Lung microvascular endothelial cell (primary cell): ENCODE data around the gene STX4. TPM values are rescaled to one million over a fixed set of nuclear protein-coding genes. Genes with fewer than 3 reads are reported as not detected.

Experiments used
- DNase-seq, 2 donors: peaks; one replicate each; pipeline versions ENCODE4 v3.0.0 to v3.0.0-alpha.2; 2010; ENCODE audit warnings: low read depth in 2 of 2
- total RNA-seq: library from RNA; depleted of rRNA; stranded (reverse); fragments of >200 nt; gene quantifications from 2 replicates; pipeline ENCODE4 v1.2.1, GENCODE V29; 2014

STX4 gene, protein sequence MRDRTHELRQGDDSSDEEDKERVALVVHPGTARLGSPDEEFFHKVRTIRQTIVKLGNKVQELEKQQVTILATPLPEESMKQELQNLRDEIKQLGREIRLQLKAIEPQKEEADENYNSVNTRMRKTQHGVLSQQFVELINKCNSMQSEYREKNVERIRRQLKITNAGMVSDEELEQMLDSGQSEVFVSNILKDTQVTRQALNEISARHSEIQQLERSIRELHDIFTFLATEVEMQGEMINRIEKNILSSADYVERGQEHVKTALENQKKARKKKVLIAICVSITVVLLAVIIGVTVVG
- 17.7 and 27.0 TPM in 2 replicates for total RNA-seq

DNA sequence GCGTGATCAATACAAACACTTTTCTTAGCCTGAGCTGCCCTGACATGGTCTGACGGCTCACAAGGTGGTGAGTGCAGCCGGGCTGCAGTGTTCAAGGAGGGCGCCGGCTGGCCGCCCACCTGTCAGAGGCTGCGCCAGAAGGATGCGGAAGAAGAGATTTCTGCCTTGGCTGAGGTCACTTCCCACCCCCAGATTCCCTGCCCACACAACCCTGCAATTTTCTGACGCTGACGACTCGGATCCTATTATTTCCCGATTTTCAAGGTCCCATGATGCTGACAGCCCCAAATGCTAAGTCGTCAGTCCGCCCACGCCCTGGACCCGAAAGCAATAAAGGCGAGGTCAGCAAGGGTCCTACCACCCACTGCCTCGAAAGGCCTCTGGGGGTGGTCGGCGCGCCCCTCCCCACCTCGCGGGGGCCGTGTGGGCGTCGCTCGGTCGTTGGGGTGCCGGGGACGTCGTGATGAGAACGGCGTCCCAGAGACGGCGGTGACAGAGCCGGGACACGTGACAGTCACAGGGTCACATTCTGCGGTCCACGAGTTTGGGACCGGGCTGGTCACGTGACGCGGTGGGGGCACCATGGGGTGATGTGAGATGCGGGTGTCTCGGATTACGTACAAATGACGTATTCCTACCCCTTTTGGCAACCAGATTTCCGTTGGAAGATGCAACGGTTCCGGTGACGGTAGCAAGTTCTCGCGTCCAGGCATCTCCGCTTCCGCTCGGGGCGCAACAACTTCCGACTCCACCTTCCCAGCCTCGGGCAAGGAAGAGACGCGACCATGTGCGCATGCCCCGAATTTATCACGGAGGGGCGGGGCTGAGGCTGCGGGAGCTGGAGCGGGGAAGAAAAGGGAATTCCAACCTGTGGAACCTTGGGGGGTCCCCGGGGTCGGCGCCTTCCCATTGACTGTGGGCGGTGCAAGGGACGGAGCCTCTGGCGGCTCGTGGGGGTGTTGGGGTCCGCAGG lies at the start of gene STX4:
Gene STX4 (plus strand): TSS at position 823 of the 973 bp plus-strand sequence. CDS start 248 bp downstream, outside the sequence.
- DNase-seq: peak; percentile 93 to 98

DNA sequence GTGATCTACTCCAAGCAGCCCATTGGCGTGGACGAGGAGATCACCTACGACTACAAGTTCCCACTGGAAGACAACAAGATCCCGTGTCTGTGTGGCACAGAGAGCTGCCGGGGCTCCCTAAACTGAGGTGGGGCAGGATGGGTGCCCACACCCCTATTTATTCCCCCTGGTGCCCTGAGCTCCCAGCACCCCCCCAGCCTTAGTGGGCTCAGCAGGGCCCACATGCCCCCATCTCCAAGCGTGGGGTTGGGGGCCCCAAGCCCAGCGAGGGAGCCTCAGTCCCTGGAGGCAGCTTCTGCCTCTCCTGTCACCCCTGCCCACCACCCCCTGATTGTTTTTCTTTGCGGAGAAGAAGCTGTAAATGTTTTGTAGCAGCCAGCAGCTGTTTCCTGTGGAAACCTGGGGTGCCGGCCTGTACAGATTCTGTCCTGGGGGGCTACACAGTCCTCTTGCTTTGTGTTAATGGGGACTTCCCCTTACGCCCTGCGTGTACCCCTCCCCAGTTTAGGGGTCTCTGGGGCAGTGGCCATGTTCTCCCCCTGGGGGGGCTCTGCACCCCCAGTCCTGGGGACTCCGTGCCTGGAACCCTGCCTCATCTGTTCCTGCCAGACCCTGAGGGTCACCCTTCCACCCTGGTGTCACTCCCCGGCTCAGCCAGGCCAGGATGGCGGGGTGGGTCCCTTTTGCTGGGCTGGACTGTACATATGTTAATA lies 49.3 kb upstream of the STX4 start:
- DNase-seq: no peak

DNA sequence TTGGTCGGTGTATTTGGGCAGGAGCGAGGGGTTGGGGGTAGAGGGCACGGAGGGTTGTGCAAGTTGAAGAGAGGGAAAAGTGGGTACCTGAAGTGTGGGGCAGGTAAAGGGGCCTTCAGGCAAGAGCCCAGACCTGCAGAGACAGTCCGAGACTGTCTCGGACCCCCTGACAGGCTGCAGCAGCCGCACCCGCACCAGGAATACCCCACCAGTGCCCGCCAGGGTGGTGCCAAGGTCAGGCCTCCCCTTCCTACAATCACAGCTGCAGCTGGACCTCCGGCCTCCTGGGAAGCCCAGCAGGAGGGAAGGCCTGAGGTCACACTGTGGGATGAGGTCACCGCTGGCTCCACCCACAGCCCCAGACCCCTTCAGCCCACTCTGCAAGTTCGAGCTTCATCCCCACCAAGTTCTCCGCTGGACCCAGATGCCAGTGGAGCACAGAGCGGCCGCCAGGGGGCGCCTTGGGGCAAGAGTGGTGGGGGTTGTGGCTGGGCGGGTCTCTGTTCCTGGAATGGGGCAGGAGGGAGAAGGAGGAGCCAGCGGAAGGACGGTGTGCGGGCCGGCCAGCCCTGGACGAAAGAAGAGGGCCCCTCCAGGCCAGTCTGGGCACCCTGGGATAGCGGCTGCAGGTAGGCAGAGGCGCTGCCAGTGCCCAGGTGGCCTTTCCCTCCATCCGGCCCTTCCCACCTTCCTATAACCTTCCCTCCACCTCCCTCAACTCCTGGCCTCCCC lies 48.5 kb upstream of the STX4 start, which contains the start of gene HSD3B7:
Gene HSD3B7 (plus strand): TSS at position 539 of the 732 bp plus-strand sequence. CDS start 452 bp downstream, outside the sequence.
- peak; percentile 76 to 84 for DNase-seq

DNA sequence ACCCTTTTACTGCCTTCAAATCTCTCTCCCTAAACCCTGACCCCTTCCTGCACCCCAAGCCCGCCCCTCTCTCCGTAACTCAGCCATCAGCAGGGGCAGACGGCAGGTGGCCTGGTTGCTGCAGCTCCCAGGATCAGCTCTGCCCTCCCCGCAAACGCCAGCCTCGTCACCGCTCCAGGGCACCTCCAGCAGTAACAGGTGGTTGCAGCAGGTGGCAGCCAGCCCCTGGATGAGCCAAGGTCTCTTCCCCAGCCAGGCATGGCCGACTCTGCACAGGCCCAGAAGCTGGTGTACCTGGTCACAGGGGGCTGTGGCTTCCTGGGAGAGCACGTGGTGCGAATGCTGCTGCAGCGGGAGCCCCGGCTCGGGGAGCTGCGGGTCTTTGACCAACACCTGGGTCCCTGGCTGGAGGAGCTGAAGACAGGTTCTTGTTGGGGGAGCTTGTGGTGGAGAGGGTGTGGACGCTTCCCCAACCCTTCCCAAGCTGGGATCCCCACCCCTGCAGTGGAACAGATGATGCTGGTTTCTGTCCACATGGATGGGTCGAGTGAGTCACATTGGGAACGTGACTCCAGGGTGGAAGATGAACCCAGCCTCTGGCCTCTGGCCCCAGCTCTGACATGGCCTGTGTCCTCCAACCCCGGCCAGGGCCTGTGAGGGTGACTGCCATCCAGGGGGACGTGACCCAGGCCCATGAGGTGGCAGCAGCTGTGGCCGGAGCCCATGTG lies 47.8 kb upstream of the STX4 start:
- DNase-seq: peak in 1 of 2 donors; percentile 54

DNA sequence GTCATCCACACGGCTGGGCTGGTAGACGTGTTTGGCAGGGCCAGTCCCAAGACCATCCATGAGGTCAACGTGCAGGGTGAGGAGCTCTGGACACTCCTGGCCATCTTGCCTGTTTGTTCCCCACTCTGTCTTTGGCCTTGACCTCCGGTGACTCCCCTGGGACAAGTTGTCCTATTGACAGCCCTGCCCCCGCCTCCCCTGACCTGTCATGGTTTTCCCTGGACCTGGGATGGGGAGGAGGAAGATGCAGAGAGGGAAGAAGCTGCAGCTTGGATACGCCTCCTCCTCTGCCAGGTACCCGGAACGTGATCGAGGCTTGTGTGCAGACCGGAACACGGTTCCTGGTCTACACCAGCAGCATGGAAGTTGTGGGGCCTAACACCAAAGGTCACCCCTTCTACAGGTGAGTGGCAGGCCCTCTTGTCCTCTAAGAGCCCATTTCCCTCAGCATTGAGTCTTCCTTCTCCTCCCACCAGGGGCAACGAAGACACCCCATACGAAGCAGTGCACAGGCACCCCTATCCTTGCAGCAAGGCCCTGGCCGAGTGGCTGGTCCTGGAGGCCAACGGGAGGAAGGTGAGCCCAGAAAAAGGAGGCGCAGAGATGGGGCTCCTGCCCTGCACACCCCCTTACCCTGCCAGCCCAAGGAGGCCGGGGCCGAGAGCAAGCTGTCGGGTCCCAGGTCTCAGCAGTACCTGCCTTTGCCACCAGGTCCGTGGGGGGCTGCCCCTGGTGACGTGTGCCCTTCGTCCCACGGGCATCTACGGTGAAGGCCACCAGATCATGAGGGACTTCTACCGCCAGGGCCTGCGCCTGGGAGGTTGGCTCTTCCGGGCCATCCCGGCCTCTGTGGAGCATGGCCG lies 47.0 kb upstream of the STX4 start:
- no peak for DNase-seq

DNA sequence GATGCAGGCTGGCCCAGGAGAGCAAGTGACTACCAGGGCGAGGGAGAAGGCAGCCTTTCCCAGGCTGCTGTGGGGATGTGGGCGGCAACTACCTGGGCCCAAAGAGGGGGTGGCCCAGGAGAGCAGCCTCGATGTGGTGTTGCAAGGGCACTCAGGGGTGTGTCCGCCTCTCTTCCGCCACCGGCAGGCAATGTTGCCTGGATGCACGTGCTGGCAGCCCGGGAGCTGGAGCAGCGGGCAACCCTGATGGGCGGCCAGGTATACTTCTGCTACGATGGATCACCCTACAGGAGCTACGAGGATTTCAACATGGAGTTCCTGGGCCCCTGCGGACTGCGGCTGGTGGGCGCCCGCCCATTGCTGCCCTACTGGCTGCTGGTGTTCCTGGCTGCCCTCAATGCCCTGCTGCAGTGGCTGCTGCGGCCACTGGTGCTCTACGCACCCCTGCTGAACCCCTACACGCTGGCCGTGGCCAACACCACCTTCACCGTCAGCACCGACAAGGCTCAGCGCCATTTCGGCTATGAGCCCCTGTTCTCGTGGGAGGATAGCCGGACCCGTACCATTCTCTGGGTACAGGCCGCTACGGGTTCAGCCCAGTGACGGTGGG lies 45.7 kb upstream of the STX4 start:
- no peak for DNase-seq

DNA sequence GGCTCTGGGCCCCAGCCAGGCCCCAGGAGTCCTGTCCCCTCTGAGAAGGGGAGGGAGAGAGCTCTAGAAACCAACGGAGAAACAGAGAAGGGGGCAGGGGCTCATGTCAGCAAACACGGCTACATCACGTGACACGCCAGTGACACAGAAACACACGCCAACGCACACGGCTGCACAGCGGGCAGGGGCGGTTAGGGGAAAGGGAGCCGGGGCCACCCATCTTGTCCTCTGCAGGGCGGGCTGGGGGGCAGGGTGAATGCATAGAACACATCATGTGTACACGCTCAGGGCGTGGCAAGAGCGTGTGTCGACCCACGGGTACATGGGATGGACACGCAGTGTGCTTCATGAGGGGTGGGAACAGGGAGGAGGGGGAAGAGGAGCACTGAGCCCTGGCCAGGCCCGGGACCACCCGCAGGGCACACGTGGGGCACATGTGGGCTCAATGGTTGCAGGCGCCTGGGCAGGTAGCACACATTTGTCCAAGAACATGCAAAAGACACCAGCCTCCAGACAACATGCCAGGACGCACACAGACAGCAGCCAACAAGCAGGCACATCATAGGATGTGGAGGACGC lies 43.8 kb upstream of the STX4 start:
- no peak for DNase-seq

DNA sequence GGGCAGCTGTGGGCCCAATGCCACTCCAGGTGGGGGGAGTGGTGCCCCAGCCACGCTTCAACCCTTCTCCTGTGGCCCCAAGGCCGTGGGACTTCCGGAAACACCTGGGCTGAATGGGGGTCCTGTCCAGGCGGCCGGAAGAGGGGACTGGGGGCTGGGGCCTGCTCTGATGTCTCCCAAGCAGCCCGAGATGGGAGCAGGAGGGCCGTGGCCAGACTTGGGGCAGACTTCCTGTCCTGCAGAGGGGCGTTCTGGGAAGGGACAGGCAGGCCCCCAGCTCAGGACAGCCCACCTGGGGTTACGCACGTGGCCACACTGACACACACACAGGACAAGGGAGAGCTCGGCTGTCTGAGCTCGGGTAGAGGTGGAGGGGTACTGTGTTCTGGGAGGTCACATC lies 43.3 kb upstream of the STX4 start:
- DNase-seq: no peak

DNA sequence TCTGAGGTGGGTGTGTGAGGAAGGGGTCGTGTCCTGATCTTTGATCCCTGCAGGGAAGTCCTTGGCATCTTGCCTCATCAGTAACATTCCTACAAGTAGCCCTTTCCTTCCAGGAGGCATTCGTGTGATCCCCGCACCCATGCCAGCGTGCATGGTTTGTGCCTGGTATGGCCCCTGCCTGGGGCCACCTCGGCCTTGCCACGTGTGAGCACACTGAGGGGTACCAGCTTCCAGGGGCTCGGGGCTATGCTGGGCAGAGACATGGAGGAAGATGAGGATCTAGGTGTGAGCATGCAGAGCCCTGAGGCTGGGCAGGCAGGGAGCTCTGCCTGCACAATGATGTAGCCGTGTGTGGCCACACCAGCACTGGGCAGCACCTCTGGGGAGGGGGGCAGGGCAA lies 42.3 kb upstream of the STX4 start:
- DNase-seq: no peak

DNA sequence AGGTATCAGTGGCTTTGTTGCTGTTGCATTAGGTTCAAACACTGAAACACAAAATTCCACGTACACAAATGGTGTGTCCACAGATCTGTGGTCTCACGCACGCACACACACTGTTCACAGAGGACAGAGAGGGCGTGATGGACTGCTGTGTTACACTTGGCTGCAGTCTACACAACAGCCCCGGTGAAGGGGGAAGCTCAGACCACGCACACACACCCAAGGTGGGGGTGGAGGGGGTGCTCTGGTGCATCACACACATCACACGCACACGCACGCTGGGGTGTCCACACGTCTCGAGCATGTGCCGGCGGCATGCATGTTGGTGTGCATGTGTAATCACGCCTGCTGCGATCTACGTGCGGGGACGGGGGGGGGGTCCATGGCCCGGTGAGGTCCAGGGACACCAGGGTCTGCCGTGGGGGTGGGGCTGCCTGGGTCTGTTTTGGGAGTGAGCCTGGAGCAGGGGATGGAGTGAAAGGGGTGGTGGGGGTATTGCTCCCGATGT lies 41.0 kb upstream of the STX4 start:
- no peak for DNase-seq

DNA sequence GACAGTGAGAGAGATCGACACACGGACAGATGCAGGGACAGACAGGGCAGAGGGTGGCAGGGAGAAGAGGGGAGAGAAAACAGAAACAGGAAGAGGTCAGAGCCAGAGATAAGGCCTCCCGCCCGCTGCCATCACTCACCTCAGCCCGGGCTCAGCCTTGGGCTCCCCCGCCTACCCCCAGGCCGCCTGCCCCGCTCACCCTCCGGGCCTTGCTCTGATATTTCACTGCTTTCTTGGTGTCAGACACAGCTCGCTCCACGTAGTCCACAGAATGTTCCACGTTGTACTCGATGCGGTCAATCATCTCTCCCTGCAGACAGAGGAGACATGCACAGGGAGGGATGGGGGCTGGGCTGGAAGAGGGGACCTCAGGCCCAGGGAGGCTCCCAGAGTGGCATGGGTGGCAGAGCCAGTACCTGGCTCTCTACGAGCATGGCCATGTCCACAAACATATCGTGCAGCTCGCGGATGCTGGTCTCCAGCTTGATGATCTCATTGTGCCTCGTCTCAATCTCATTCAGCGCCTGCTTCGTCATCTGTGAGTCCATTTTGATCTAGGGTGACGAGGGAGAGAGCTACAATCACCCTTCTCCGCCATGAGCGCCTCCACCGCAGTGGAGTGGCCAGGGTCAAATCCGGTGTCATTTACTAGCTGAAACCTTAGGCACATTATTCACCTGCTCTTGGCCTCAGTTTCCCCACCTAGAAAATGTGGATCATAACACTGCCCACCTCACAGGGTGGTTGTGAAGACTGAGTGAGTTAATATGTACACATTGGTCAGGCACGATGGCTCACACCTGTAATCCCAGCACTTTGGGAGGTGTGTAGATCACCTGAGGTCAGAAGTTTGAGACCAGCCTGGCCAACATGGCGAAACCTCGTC lies 40.2 kb upstream of the STX4 start:
- no peak for DNase-seq

DNA sequence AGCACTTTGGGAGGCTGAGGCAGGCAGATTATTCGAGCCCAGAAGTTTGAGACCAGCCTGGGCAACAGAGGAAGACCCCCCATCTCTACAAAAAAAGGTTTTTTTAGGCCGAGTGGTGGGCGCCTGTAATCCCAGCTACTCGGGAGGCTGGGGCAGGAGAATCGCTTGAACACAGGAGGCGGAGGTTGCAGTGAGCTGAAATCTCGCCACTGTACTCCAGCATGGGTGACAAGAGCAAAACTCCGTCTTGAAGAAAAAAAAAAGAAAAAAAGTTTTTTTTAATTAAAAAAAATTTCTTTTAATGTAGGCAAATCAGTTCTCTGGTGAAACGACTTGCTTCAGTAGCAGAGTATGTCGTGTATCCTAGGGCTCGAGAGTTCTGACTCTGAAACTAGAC lies 37.4 kb upstream of the STX4 start:
- DNase-seq: no peak

DNA sequence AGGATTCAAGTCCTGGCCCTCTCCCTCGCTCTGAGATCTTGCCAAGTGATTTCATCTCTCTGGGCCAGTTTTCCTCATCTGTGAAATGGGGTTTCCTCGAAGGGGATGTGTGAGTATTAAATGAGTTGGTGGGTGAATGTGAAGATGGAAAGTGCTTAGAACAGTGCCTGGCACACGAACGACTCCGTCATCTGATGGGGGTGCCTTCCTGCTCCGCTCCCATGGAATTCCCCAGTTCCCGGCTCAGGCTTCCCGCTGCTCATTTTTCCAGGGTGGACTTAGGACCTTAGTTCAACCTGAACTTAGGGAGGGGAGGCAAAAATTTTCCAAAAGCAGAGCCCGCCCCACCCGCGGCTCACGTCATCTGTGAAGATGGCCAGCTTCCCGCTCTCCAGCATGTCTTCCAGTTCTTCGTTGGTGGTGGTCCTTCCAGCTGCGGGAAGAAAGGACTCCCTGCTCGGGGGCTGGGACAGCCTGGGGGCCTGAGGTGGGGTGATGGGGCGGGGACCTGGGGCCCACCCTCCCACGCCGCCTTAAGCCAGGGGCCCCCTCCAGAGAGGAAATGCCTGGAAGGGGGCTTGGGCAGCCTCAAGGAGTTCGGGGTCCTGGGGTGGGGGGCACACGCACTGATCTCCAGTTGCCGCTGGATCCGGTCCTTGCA lies 36.9 kb upstream of the STX4 start:
- DNase-seq: peak; percentile 71 to 80

DNA sequence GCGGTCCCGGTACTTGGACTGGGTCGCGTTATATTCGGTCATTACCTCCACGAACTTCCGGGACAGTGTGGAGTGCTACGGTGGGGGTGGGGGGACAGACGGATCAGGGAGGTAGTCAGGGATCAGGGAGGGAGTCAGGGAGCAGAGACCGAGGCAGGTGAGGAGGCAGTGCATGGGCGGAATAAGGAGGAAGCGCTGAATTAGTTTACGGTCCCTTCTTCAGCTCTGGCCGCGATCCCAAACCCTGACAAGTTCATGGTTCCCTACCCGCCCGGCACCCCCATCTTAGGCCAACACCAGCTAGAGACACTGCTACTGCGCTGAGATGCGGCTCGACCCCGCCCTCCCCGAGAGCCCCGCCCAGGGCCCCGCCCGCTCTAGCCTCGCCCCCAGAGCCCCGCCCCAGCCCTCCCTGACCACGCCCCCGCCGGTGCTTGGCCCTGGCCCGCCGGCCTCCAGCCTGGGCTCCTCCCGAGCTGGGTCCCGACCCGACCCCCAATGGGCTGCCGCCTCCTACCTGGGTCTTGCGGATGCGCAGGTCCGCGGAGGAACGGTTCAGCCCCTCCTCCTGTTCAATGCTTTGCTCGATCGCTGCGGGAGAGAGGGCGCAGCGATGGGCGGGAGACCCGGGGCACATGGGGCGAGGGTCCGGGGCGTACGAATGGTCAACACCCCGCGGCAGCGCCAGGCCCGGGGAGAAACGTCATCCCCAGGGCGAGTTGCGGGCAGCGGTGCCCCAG lies 36.2 kb upstream of the STX4 start:
- DNase-seq: peak; percentile 66 to 68

DNA sequence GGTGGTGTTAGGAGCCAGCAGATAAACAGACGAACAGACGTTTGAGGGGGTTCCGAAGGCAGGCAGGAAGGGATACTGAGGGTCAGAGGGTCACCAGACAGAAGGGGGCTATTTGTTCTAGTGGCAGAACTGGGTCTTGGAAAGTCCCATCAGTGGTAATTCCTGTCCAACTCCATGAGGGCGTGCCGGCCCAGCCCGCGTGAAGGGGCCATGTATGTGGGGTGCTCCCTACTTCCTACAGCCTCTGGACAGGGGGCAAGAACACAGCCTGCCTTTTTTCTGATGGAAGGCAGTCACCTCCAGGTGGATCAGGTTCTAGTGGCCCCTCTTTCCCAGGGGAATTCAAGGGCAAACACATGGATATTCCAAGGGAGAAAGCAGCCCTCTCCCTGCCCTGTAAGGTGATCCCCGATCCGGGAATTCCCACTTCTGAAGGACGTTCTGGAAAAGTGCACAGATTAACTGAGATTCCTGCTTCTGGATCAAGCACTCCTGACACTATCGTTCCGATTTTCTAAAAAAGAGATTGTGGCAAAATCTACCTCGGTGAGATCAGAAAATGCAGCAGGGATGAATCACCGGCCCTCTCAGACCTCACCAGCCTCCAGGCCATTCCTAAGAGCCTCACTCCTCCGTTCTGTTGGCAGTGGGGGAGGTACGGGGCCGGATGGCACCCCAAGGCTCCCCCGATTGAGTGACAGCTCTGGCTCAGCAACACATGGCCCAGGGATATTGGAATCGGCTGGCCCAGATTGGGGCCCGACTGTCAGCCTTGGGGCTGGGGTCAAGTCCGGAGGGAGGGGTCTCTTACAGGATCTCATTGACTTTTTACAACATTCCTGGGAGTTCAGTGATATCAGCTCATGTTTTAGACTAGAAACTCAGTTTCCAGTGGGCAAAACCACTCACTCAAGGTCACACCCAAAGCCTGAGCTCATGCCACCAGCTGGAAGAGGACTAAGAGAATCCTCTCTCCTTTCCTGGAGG lies 35.3 kb upstream of the STX4 start:
- peak; percentile 45 to 48 for DNase-seq
